Activated T-helper 17 cell treated with anti-CD3 and anti-CD28 coated beads, Interleukin-2, amount 50 U/mL, for 72 hours (primary cell): ENCODE measurements around the gene SEC14L5. TPM values are rescaled to one million over a fixed set of nuclear protein-coding genes. Genes with fewer than 3 reads are reported as not detected.

Experiments used
- ATAC-seq: fragments of 150-1000 bp; cut with Tn5 transposase; replicated peaks from 2 replicates; pipeline ENCODE4 v1.10.0; 2021; ENCODE audit warnings: mild to moderate bottlenecking, moderate library complexity
- H3K27ac Mint-ChIP-seq: one replicate; pipeline ENCODE4 v1.8.0; 2022; ENCODE audit warnings: mixed read lengths
- H3K27me3 Mint-ChIP-seq: one replicate; pipeline ENCODE4 v1.8.0; 2022; ENCODE audit warnings: mixed read lengths
- H3K36me3 Mint-ChIP-seq: one replicate; pipeline ENCODE4 v1.8.0; 2022; ENCODE audit warnings: low read depth, mild to moderate bottlenecking, mixed read lengths
- H3K4me1 Mint-ChIP-seq: one replicate; pipeline ENCODE4 v1.8.0; 2022; ENCODE audit warnings: mixed read lengths
- H3K4me3 Mint-ChIP-seq: one replicate; pipeline ENCODE4 v1.8.0; 2022; ENCODE audit warnings: mild to moderate bottlenecking, mixed read lengths
- H3K9me3 Mint-ChIP-seq: one replicate; pipeline ENCODE4 v1.8.0; 2022; ENCODE audit warnings: mixed read lengths
- total RNA-seq, 2 donors: library from RNA; stranded (reverse); gene quantifications; one replicate each; pipeline ENCODE4 v1.2.3, GENCODE V29; 2022

SEC14L5 gene
- total RNA-seq: 1 to 10 TPM in 1 of 2 donors, under 1 TPM in 1; 0.61 to 1.0 TPM

- Mint-ChIP-seq H3K36me3 (no peaks in the 10 kb centered on the region), H3K9me3 (no peaks in the 10 kb centered on the region), H3K4me3 (peak within 1 kb of the TSS; percentile 88), H3K27ac (no peak within 1 kb of the TSS), H3K4me1 (peaks cover 19% of the 10 kb centered on the region), H3K27me3 (peaks cover 29% of the 10 kb centered on the region)
- ATAC-seq: peak; percentile 91
Measured at GRCh38 chr16:4957720-4958509, at the start of gene SEC14L5. Gene SEC14L5, plus strand, starts transcription at chr16:4958330. Its CDS starts 994 bp downstream, at chr16:4959324.

GRCh38 chr16:4908854-4909401, 49.2 kb upstream of the SEC14L5 start:
- Mint-ChIP-seq H3K4me1 (peaks cover 4% of the 10 kb centered on the region), H3K36me3 (no peaks in the 10 kb centered on the region), H3K27me3 (peaks cover 13% of the 10 kb centered on the region), H3K9me3 (no peaks in the 10 kb centered on the region), H3K27ac (no peak overlapping the region), H3K4me3 (no peak overlapping the region)
- ATAC-seq: no peak

DNA sequence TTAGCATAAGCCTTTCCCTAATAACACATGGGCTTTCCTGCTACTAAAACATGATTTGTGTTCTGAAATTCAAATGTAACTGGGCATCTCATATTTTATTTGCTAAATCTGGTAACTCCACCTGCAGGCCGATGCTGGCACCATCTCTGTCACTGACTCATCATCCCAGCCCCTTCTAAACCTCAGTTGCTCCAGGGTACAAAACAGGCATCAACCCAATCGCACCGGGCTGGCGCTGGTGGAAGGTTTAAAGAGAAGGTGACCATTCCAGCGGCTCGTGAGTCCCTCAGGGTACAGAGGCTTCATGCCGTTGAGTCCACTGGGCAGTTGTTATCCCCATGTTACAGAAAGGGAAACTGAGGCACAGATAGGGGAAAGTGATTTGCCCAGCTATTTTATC, 48.3 kb upstream of the SEC14L5 start:
- Mint-ChIP-seq H3K27me3 (peaks cover 6% of the 10 kb centered on the region), H3K9me3 (no peaks in the 10 kb centered on the region), H3K27ac (no peak overlapping the region), H3K36me3 (no peaks in the 10 kb centered on the region), H3K4me3 (no peak overlapping the region), H3K4me1 (peaks cover 4% of the 10 kb centered on the region)
- ATAC-seq: no peak

DNA sequence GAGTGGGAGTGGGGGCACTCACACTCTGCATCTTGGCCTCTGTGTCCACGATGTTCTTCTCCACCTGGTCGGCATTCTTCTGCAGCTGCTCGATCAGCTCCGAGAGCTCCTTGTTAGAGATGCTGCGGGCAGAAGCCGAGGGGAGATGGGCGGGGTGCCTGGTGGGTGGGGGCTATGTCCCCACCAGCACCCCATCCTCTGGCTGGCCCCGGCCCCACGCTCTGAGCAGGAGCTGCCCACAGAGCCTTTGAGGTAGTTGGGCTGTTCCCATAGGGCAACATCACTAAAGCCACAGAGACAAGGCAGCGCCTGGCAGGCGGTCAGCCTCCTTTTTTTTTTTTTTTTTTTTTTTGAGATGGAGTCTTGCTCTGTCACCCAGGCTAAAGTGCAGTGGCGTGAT, 47.3 kb upstream of the SEC14L5 start:
- Mint-ChIP-seq H3K27me3 (no peaks in the 10 kb centered on the region), H3K9me3 (no peaks in the 10 kb centered on the region), H3K36me3 (no peaks in the 10 kb centered on the region), H3K27ac (no peak overlapping the region), H3K4me3 (no peak overlapping the region), H3K4me1 (no peaks in the 10 kb centered on the region)
- no peak for ATAC-seq

DNA sequence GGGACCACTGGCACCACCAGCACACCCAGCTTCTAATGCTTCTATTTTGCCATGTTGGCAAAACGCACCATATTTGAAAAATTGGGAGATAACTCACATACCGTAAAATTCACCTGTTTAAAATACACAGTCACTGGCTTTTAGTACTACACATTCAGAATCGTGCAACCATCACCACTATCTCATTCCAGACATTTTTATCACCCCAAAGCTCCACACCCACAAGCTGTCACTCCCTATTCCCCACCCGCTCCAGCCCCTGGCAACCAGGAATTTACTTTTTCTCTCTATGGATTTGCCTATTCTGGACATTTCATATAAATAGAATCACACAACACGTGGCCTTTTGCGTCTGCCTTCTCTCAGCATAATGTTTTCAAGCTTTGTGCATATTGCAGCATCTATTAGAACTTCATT, 46.2 kb upstream of the SEC14L5 start:
- no peaks in the 10 kb centered on the region for H3K9me3 Mint-ChIP-seq
- no peaks in the 10 kb centered on the region for H3K27me3 Mint-ChIP-seq
- H3K4me1 Mint-ChIP-seq: no peaks in the 10 kb centered on the region
- H3K27ac Mint-ChIP-seq: no peak overlapping the region
- H3K4me3 Mint-ChIP-seq: no peak overlapping the region
- no peak for ATAC-seq
- H3K36me3 Mint-ChIP-seq: no peaks in the 10 kb centered on the region

DNA sequence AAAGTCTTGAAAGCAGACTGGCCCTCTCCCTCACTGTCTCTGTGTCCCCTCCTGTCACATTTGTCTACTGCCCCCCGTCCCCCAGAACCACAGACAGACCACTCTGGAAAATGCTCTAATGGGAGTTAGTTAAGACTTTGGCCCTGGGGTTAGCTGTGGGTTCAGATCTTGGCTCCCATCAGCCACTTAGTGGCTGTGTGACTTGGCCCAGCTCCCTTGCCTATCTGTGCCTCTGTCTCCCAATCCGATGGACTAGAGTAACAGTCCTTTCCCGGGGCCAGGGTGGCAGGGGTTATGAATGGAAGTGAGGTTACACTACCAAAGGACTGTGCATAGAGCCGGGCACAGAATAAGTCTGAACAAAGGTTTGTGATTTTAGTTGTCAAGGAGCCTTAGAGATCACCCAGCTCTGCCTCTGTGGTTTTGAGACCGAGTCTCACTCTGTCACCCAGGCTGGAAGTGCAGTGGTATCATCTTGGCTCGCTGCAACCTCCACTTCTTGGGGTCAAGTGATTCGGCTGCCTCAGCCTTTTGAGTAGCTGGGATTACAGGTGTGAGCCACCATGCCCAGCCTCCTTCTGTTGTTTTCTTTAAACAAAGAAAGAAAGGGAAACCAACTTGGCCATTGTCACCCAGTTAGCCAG, 44.9 kb upstream of the SEC14L5 start:
- ATAC-seq: no peak
- H3K27ac Mint-ChIP-seq: no peak overlapping the region
- no peaks in the 10 kb centered on the region for H3K36me3 Mint-ChIP-seq
- H3K4me1 Mint-ChIP-seq: no peaks in the 10 kb centered on the region
- no peak overlapping the region for H3K4me3 Mint-ChIP-seq
- H3K27me3 Mint-ChIP-seq: no peaks in the 10 kb centered on the region
- H3K9me3 Mint-ChIP-seq: no peaks in the 10 kb centered on the region

DNA sequence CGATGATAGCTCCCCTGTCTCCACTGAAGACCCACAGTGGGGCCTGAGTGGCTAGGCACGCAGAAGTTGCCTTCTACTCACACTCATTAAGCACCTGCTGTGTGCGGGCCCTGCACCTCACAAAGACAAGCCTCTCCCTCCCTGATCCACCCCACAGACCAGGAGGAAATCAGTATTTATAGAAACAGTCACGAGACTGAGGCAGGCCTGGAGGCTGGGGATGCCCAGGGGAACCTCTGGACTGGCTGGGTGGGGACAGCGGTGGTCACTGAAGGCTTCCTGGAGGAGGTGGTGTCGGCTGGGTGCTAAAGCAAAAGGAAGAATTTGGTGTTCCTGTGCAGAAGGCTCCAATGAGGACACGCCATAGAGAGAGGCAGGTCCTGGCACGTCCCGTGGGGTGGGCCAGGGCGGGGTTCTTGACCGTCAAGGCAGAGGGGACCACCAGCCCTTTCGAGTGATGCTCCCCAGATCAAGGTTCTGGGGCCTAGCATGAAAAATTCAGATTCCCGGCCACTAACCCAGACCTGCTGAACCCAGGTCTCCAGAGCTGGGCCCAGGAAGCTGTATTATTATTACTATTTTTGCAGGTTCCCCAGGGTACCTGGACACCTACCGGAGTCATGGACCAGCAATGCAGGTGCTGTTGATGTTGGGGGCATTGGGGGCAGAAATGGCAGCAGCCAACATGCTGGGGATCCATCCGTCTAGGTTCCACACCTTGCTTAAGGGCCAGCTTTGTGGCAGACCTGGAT, 44.2 kb upstream of the SEC14L5 start:
- Mint-ChIP-seq H3K4me3 (no peak overlapping the region), H3K27me3 (no peaks in the 10 kb centered on the region), H3K4me1 (no peaks in the 10 kb centered on the region), H3K36me3 (no peaks in the 10 kb centered on the region), H3K9me3 (no peaks in the 10 kb centered on the region), H3K27ac (no peak overlapping the region)
- ATAC-seq: no peak

- Mint-ChIP-seq H3K9me3 (no peaks in the 10 kb centered on the region), H3K4me1 (no peaks in the 10 kb centered on the region), H3K4me3 (no peak overlapping the region), H3K27ac (no peak overlapping the region), H3K27me3 (no peaks in the 10 kb centered on the region), H3K36me3 (no peaks in the 10 kb centered on the region)
- ATAC-seq: no peak
Measured at GRCh38 chr16:4914528-4915225, 43.5 kb upstream of the SEC14L5 start.

- H3K27me3 Mint-ChIP-seq: no peaks in the 10 kb centered on the region
- H3K36me3 Mint-ChIP-seq: no peaks in the 10 kb centered on the region
- H3K4me3 Mint-ChIP-seq: no peak overlapping the region
- no peaks in the 10 kb centered on the region for H3K4me1 Mint-ChIP-seq
- no peak for ATAC-seq
- H3K27ac Mint-ChIP-seq: no peak overlapping the region
- no peaks in the 10 kb centered on the region for H3K9me3 Mint-ChIP-seq
Measured at GRCh38 chr16:4915226-4915761, 42.8 kb upstream of the SEC14L5 start.

DNA sequence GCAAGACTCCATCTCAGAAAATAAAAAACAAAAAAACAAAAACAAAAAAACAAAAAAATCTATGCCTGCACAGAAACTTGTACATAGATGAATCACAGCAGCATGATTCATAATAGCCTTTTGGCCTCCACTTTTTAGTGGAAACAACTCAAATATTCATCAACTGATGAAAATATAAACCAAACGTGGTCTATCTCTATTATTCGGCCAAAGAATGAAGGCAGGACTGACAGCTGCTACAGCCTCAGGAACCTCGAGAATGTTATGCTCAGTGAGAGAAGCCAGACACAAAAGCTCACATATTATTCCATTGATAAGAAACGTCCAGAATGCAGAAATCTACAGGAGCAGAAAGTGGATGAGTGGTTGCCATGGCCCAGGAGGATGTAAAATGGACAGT, 41.0 kb upstream of the SEC14L5 start:
- Mint-ChIP-seq H3K27me3 (no peaks in the 10 kb centered on the region), H3K27ac (no peak overlapping the region), H3K4me3 (no peak overlapping the region), H3K4me1 (no peaks in the 10 kb centered on the region), H3K36me3 (no peaks in the 10 kb centered on the region), H3K9me3 (no peaks in the 10 kb centered on the region)
- ATAC-seq: no peak

- H3K9me3 Mint-ChIP-seq: no peaks in the 10 kb centered on the region
- H3K4me1 Mint-ChIP-seq: no peaks in the 10 kb centered on the region
- no peaks in the 10 kb centered on the region for H3K36me3 Mint-ChIP-seq
- no peak overlapping the region for H3K27ac Mint-ChIP-seq
- no peak overlapping the region for H3K4me3 Mint-ChIP-seq
- no peak for ATAC-seq
- H3K27me3 Mint-ChIP-seq: peaks cover 3% of the 10 kb centered on the region
Measured at GRCh38 chr16:4918781-4919251, 39.3 kb upstream of the SEC14L5 start.

GRCh38 chr16:4920826-4921225, 37.3 kb upstream of the SEC14L5 start:
- Mint-ChIP-seq H3K4me1 (no peaks in the 10 kb centered on the region), H3K9me3 (no peaks in the 10 kb centered on the region), H3K27ac (no peak overlapping the region), H3K4me3 (no peak overlapping the region), H3K36me3 (no peaks in the 10 kb centered on the region), H3K27me3 (peaks cover 3% of the 10 kb centered on the region)
- no peak for ATAC-seq

DNA sequence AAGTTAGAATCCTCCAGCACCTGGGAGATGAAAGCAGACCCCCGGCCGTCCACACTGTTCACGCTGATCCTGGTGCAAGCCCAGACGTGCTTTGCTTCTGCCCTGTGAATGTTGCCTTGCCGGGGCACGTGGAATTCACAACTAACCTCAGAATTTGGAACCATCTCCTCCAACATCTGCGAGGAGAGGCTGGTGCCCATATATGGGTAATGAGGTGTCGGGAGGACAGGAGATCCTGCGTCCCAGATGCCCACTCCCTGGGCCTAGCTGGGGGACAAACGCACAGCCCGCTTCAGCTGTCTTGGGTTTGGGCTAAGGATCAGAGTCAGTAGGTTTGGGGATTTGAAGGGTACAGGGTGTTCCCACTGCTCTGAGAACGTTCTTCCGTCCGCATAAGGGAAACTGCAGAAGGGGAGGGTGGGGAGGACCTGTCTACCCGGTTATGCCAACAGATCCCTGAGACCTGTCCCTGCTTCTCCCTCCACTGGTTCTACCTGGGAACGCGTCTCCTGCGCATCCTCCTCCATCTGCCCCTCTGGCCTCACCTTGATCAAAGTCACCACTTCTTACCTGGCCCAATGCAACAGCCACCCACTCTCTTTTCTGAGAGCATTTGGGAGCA, 35.3 kb upstream of the SEC14L5 start:
- Mint-ChIP-seq H3K36me3 (no peaks in the 10 kb centered on the region), H3K4me3 (no peak overlapping the region), H3K9me3 (peaks cover 11% of the 10 kb centered on the region), H3K27ac (no peak overlapping the region), H3K27me3 (peaks cover 3% of the 10 kb centered on the region), H3K4me1 (no peaks in the 10 kb centered on the region)
- ATAC-seq: no peak
